ENCODE measurements around the gene HSFX2.

GRCh38 chrX:149643496-149643895 lies 48.4 kb upstream of the HSFX2 start:
- TF ChIP-seq CTCF (conservative IDR thresholded peaks at IDR 0.05; ENCODE audit: low read length) = no peak
- no peak for TF ChIP-seq EZH2phosphoT487 (IDR thresholded peaks at IDR 0.05; ENCODE audit: borderline replicate concordance, low read depth, low read length)

Data from OCI-LY7 (cell line).